Ishikawa (cell line): ENCODE measurements around the gene ALDH1A2.

Experiments used
- EP300 ChIP-seq: IDR thresholded peaks from 2 replicates; pipeline ENCODE4 v1.6.1; 2012; ENCODE audit warnings: borderline replicate concordance
- RAD21 ChIP-seq: IDR thresholded peaks from 2 replicates; pipeline ENCODE4 v1.6.1; 2012; ENCODE audit warnings: low read depth
- REST ChIP-seq: IDR thresholded peaks from 2 replicates; pipeline ENCODE4 v1.6.1; 2012; ENCODE audit warnings: low read depth, mild to moderate bottlenecking
- TAF1 ChIP-seq: IDR thresholded peaks from 2 replicates; pipeline ENCODE4 v1.6.1; 2012; ENCODE audit warnings: low read depth, mild to moderate bottlenecking

DNA sequence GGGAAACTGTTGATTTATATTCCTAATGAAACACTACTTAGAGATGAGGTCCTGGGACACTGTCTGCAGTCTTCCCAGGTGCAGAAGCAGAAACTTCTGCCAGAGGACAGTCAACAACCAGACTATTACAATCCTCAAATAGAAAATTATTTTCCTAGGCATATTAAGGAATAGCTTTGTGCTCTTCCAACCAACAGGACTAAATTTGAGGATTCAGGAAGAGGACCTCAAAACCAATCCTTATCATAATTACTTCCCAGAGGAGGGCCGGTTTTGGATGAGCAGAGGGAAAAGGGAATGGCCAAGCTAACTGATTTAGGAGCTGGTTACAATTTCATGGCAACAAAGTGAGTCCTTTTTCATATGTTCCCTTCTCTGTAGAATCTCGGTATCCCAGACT lies 21.0 kb downstream of the ALDH1A2 start:
- no peak for TF ChIP-seq TAF1
- TF ChIP-seq REST, result no peak
- TF ChIP-seq EP300, result no peak
- no peak for TF ChIP-seq RAD21
